K562 (cell line): Measurements from ENCODE around the gene TRAF7. TPM values are rescaled to one million over a fixed set of nuclear protein-coding genes. Genes with fewer than 3 reads are reported as not detected.

Experiments
- ATAC-seq: fragments of 200-7000 bp; cut with Tn5 transposase; 3 replicates; pipeline ENCODE4 v1.9.1; 2020; ENCODE audit warnings: moderate library complexity
- BruUV-seq: library from RNA; stranded (reverse); fragments of 400-500 nt; replicated peaks from 2 replicates; lab custom pipeline; 2021; lab: Mats Ljungman, UMichigan
- CTCF ChIA-PET: fragments of 300-600 bp; formaldehyde crosslinking; extraction: SDS; loops from one replicate; lab custom pipeline; 2021; ENCODE audit warnings: low intra/inter-chr PET ratio; lab: Yijun Ruan, JAX
- POLR2A ChIA-PET: fragments of 300-600, 350-650 bp; sonication (Branson Sonifier 250); formaldehyde crosslinking; extraction: SDS; loops from one replicate; lab custom pipeline; 2021; ENCODE audit warnings: antibody characterized with exemption, inconsistent platforms; lab: Yijun Ruan, JAX
- DNase-seq, 4 experiments: peaks; one replicate each; pipeline versions ENCODE4 v3.0.0 to v3.0.0-alpha.2; 2011 to 2018; ENCODE audit warnings: low spot score in 3 of 4, mixed read lengths in 3 of 4; ENCODE audit errors: extremely low read depth in 1 of 4
- FAIRE-seq: peaks from 2 replicates; lab custom pipeline; 2011; peaks lifted over from hg19 to GRCh38; lab: Jason Lieb, UNC
- H2AFZ ChIP-seq: 2 replicates; pipeline ENCODE4 v1.6.0; 2011; ENCODE audit warnings: low read depth, low read length, control low read depth, inconsistent platforms
- H3K27ac ChIP-seq: fragments of 200-600 bp; 3 replicates; pipeline ENCODE4 v1.8.0; 2011; ENCODE audit warnings: low read depth, mild to moderate bottlenecking, control low read depth, inconsistent platforms, low read length, moderate library complexity, mixed read lengths; ENCODE audit errors: extremely low read depth
- H3K27me3 ChIP-seq, 2 experiments: fragments of 300-600 bp in 1 of 2; 2 replicates in 1 of 2; 3 replicates in 1 of 2; pipeline versions ENCODE4 v1.6.0 to v1.8.0; 2011; ENCODE audit warnings: inconsistent platforms in 2 of 2, low read length in 2 of 2, mild to moderate bottlenecking in 1 of 2, mixed read lengths in 1 of 2, moderate library complexity in 1 of 2; ENCODE audit not compliant: control insufficient read depth in 2 of 2, insufficient read depth in 2 of 2
- H3K36me3 ChIP-seq: fragments of 300-600 bp; 3 replicates; pipeline ENCODE4 v1.8.0; 2011; ENCODE audit warnings: mild to moderate bottlenecking, low read length, inconsistent platforms; ENCODE audit not compliant: control insufficient read depth, insufficient read depth
- H3K4me1 ChIP-seq, 2 experiments: fragments of 200-600 bp in 1 of 2; replicated peaks in 1 of 2; 2 replicates in 1 of 2; 3 replicates in 1 of 2; pipeline versions ENCODE4 v1.5.1 to v1.8.0; 2011; ENCODE audit warnings: inconsistent platforms in 2 of 2, low read length in 2 of 2, mild to moderate bottlenecking in 1 of 2, mixed read lengths in 1 of 2, moderate library complexity in 1 of 2; ENCODE audit not compliant: control insufficient read depth in 2 of 2, insufficient read depth in 2 of 2
- H3K4me2 ChIP-seq: 2 replicates; pipeline ENCODE4 v1.6.1; 2011; ENCODE audit warnings: low read length, control low read depth, inconsistent platforms, mixed read lengths; ENCODE audit not compliant: insufficient read depth
- H3K4me3 ChIP-seq: fragments of 200-600 bp; sonication (generic), shearing (Covaris generic); 2 replicates; pipeline ENCODE4 v1.5.1; 2016; ENCODE audit warnings: control low read depth, inconsistent platforms
- H3K79me2 ChIP-seq: fragments of 200-600 bp; 3 replicates; pipeline ENCODE4 v1.8.0; 2011; ENCODE audit warnings: low read length, inconsistent platforms; ENCODE audit not compliant: control insufficient read depth, insufficient read depth
- H3K9ac ChIP-seq, 2 experiments: 2 replicates each; pipeline versions ENCODE4 v1.6.0 to v1.6.1; 2011; ENCODE audit warnings: low read depth in 2 of 2, low read length in 2 of 2, control low read depth in 1 of 2, inconsistent platforms in 1 of 2, mild to moderate bottlenecking in 1 of 2, mixed read lengths in 1 of 2; ENCODE audit not compliant: insufficient read depth in 1 of 2
- H3K9me1 ChIP-seq: one replicate; pipeline ENCODE4 v1.6.0; 2011; ENCODE audit warnings: inconsistent platforms, mild to moderate bottlenecking, low read length, moderate library complexity; ENCODE audit not compliant: control insufficient read depth, insufficient read depth
- H3K9me3 ChIP-seq: replicated peaks from 2 replicates; pipeline ENCODE4 v1.5.1; 2011; ENCODE audit warnings: low read depth, low read length, inconsistent platforms; ENCODE audit not compliant: control insufficient read depth, insufficient read depth
- H4K20me1 ChIP-seq: replicated peaks from 2 replicates; pipeline ENCODE4 v1.6.1; 2011; ENCODE audit warnings: low read length, inconsistent platforms, mixed read lengths; ENCODE audit not compliant: control insufficient read depth, insufficient read depth
- BHLHE40 ChIP-seq: IDR thresholded peaks from 2 replicates; pipeline ENCODE4 v1.6.1; 2011; ENCODE audit warnings: low read length, improper control_type of control experiment
- BMI1 ChIP-seq: fragments of 150-350 bp; IDR thresholded peaks from 2 replicates; pipeline ENCODE4 v1.6.1; 2014; ENCODE audit warnings: low read length
- CHD4 ChIP-seq: fragments of 200-600 bp; sonication (generic); IDR thresholded peaks from 3 replicates; pipeline ENCODE4 v1.6.1; 2012; ENCODE audit warnings: low read depth, mild to moderate bottlenecking, mixed read lengths, low read length, inconsistent platforms; ENCODE audit not compliant: insufficient read depth, insufficient replicate concordance, poor library complexity, severe bottlenecking
- CREB5 ChIP-seq: fragments of 250-450 bp; sonication (Bioruptor Pico); IDR thresholded peaks from 2 replicates; pipeline ENCODE4 v1.5.0; 2020; ENCODE audit warnings: mild to moderate bottlenecking
- DDX20 ChIP-seq: fragments of 450-650 bp; IDR thresholded peaks from 2 replicates; pipeline ENCODE4 v1.6.1; 2016; ENCODE audit warnings: missing genetic modification characterization, low read depth, mild to moderate bottlenecking, missing compliant biosample characterization, moderate library complexity
- FOXO4 ChIP-seq: fragments of 450-650 bp; formaldehyde crosslinking; IDR thresholded peaks from 2 replicates; pipeline ENCODE4 v1.4.0; 2020; ENCODE audit warnings: mild to moderate bottlenecking, moderate library complexity
- HNRNPK ChIP-seq: fragments of 200-400 bp; formaldehyde crosslinking; IDR thresholded peaks from one replicate; pipeline ENCODE4 v1.6.1; 2018; ENCODE audit warnings: mild to moderate bottlenecking, low read depth, low read length; ENCODE audit not compliant: poor library complexity, severe bottlenecking
- KAT7 ChIP-seq: sonication (generic); formaldehyde crosslinking; IDR thresholded peaks from 2 replicates; pipeline ENCODE4 v1.8.0; 2022; ENCODE audit warnings: missing genetic modification reagents, mild to moderate bottlenecking, borderline replicate concordance
- KLF6 ChIP-seq: fragments of 250-450 bp; sonication (Bioruptor Pico); IDR thresholded peaks from 2 replicates; pipeline ENCODE4 v1.4.0; 2020; ENCODE audit warnings: mild to moderate bottlenecking, moderate library complexity, borderline replicate concordance
- MTA3 ChIP-seq: fragments of 450-650 bp; formaldehyde crosslinking; IDR thresholded peaks from 2 replicates; pipeline ENCODE4 v1.6.1; 2017; ENCODE audit warnings: mild to moderate bottlenecking, borderline replicate concordance
- NKRF ChIP-seq: fragments of 450-650 bp; IDR thresholded peaks from 2 replicates; pipeline ENCODE4 v1.6.1; 2016; ENCODE audit warnings: borderline replicate concordance
- RAD51 ChIP-seq: fragments of 450-650 bp; IDR thresholded peaks from 2 replicates; pipeline ENCODE4 v1.7.1; 2016; ENCODE audit warnings: low read depth, mild to moderate bottlenecking, borderline replicate concordance
- RBM15 ChIP-seq: fragments of 200-400 bp; formaldehyde crosslinking; IDR thresholded peaks from 2 replicates; pipeline ENCODE4 v1.6.1; 2018; ENCODE audit warnings: mild to moderate bottlenecking, low read length, moderate library complexity; ENCODE audit not compliant: insufficient read depth
- SOX6 ChIP-seq: fragments of 450-650 bp; IDR thresholded peaks from 2 replicates; pipeline ENCODE4 v1.6.1; 2014; ENCODE audit warnings: mild to moderate bottlenecking
- TGIF2 ChIP-seq: sonication (generic); formaldehyde crosslinking; IDR thresholded peaks from 2 replicates; pipeline ENCODE4 v1.8.1; 2022; ENCODE audit warnings: mild to moderate bottlenecking, missing genetic modification reagents, moderate library complexity
- ZC3H8 ChIP-seq: fragments of 450-650 bp; IDR thresholded peaks from 2 replicates; pipeline ENCODE4 v1.6.1; 2017
- ZNF23 ChIP-seq: fragments of 250-450 bp; sonication (Bioruptor Pico); IDR thresholded peaks from 2 replicates; pipeline ENCODE4 v1.4.0; 2020; ENCODE audit warnings: mild to moderate bottlenecking
- ZNF436 ChIP-seq: fragments of 250-450, 450-650 bp; sonication (Bioruptor Pico); formaldehyde crosslinking; IDR thresholded peaks from 2 replicates; pipeline ENCODE4 v1.7.0; 2020; ENCODE audit warnings: mild to moderate bottlenecking
- WGBS: fragments of 100-300 bp; shearing (Covaris generic); methylation state at CpG from one replicate; pipeline ENCODE4 v1.1.6; 2016; ENCODE audit warnings: low coverage, mixed read lengths; ENCODE audit not compliant: insufficient coverage; ENCODE audit errors: missing lambda C conversion rate; 5-methylcytosine and 5-hydroxymethylcytosine counted together
- in situ Hi-C: fragments of 300-500 bp; cut with MboI; formaldehyde crosslinking; loops from 4 replicates; pipeline ENCODE4 v1.15.0; 2018; ENCODE audit warnings: inconsistent platforms, mixed read lengths
- intact Hi-C: fragments of 100-400 bp; cut with micrococcal nuclease; formaldehyde crosslinking; loops from 2 replicates; pipeline ENCODE4 v1.14.2; 2022
- polyA plus RNA-seq, 8 experiments: library from polyadenylated mRNA; depleted of rRNA in 4 of 8; stranded (reverse) in 5 of 8; unstranded in 3 of 8; fragments of >200 nt; fragmentation: Nextera tagmentation in 2 of 8; fragmentation: Illumina TruSeq in 1 of 8; extraction: Ambion mirVana in 2 of 8; extraction: Trizol in 1 of 8; gene quantifications; 2 replicates each; pipeline versions ENCODE4 v1.2.1 to v1.2.3, GENCODE V29; 2011 to 2014; ENCODE audit warnings: inconsistent platforms in 1 of 8, missing spikeins in 1 of 8
- total RNA-seq, 7 experiments: library from RNA; depleted of rRNA in 6 of 7; stranded (reverse); fragments of >200 nt in 6 of 7; fragmentation: Illumina TruSeq in 2 of 7; extraction: Trizol in 2 of 7; gene quantifications; 2 replicates each; pipeline versions ENCODE4 v1.2.1 to v1.2.3, GENCODE V29; 2011 to 2021; ENCODE audit warnings: low replicate concordance in 1 of 7

Gene TRAF7
- total and polyA plus RNA-seq, 9 of the 15 experiments (the other 6 are each of a cell fraction or from before 2014, with no cell fraction given), result 1.1 to 113 (median 41.6) TPM

- Histone ChIP-seq H3K4me1 (peaks cover 3 to 65% of the 10 kb centered on the region in 2 experiments; a peak in 4 of 5 replicates), H3K27ac (no peak overlapping the region), H3K9ac (0 out of 4 replicates have a peak overlapping the region, but pooled peaks of 1 of the 2 experiments have one; percentile 33), H4K20me1 (0 out of 2 replicates have a peak, but pooled peaks cover 6% of the 10 kb centered on the region), H3K27me3 (peaks cover 0 to 5% of the 10 kb centered on the region in 2 experiments; a peak in 2 of 5 replicates), H3K36me3 (no peaks in the 10 kb centered on the region), H3K9me1 (no peaks in the 10 kb centered on the region), H3K4me3 (no peak overlapping the region), H3K4me2 (no peak overlapping the region), H3K79me2 (no peaks in the 10 kb centered on the region), H2AFZ (no peak overlapping the region), H3K9me3 (no peaks in the 10 kb centered on the region)
- ATAC-seq (no peak), DNase-seq (peak in 2 of 4 experiments; percentile 35 to 49), FAIRE-seq (no peak)
- WGBS, result 40% methylated on average over 16 of the region's 16 CpGs
- no TSS peak for BruUV-seq
- in situ Hi-C loops, result no loop called here
- CTCF ChIA-PET, result interaction anchor here (1.3 to 2.8 kb wide), 3 partner anchors 57 to 733 kb away, joined by 3 to 18 read pairs (median 5); partner anchors contain the start of gene ECI1
- POLR2A ChIA-PET, result interaction anchor here (0.7 to 2.5 kb wide), 12 partner anchors 10 to 488 kb away, joined by 3 to 17 read pairs (median 4); partner anchors contain the start of genes ECI1, KCTD5, MLST8 and TRAF7
- intact Hi-C loops, result no loop called here
- no peak for TF ChIP-seq RBM15
- no peak for TF ChIP-seq TGIF2 (CRISPR knock-in tag)
- no peak for TF ChIP-seq NKRF
- TF ChIP-seq KLF6 (CRISPR knock-in tag), result no peak
- no peak for TF ChIP-seq ZC3H8
- no peak for TF ChIP-seq BHLHE40
- no peak for TF ChIP-seq MTA3
- no peak for TF ChIP-seq RAD51
- TF ChIP-seq FOXO4 (CRISPR knock-in tag), result no peak
- peak; percentile 53; the same call in 1 of the 2 replicates for TF ChIP-seq BMI1
- TF ChIP-seq DDX20 (tag), result no peak
- TF ChIP-seq SOX6, result no peak
- no peak for TF ChIP-seq KAT7 (CRISPR knock-in tag)
- TF ChIP-seq ZNF23, result no peak
- TF ChIP-seq ZNF436 (CRISPR knock-in tag), result no peak
- TF ChIP-seq CHD4, result no peak
- TF ChIP-seq CREB5, result no peak
- no peak for TF ChIP-seq HNRNPK
Measured at GRCh38 chr16:2194166-2194834, 38.7 kb downstream of the TRAF7 start.
